ENCODE results near the gene TIGD7.

The TIGD7 gene

DNA sequence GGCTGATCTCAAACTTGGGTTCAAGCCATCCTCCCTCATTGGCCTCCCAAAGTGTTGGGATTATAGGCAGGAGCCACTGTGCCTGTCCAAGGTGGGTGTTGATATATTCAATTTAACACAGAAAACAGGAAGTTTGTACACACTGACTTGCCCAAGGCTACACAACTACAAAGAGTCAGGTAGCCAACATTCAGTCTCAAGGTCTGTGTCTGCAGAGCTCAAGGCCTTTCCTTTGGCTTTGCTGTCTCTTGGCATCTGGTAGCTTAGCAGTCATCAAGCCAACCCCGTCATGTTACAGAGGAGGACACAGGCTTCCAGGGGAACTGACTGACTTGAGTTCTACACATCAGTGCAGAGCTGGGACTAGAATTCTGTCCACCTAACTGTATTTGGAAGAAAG lies 36.9 kb downstream of the TIGD7 start:
- DNase-seq (ENCODE audit: insufficient read length, low spot score), result no peak
- no peak for TF ChIP-seq POLR2A (IDR thresholded peaks at IDR 0.05; ENCODE audit: low read depth, low read length)
- no peak for FAIRE-seq

DNA sequence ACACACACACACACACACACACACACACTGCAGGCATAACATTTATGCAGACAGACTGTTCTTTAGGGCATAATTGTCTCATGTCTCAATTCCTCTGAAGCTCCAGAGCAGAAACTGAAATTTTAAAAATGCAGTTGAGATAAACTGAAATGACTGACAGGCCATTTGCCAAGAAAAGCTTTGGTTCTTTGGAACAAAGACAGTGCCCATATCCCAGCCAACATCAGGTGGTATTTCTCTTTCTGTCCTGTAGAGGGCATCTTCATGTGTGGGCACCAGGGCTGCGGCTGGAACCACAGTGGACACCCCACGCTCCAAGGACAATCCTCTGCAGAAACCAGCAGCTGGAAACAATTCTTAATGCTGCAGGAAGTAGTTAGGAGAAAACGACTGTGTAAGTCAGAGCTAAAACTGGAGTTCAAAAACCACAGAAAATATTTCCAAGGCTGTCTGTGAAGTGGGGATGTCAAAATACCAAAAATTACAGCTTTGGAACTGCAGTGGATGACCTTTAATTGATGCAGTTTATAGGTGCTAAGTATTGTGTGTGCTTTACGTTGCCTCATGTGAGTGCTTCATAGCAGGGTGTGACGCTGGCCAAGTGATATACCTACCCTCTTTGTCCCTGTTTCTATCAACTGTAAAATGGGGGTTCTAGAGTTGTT lies 38.2 kb downstream of the TIGD7 start:
- no peak for TF ChIP-seq POLR2A (IDR thresholded peaks at IDR 0.05; ENCODE audit: low read depth, low read length)
- FAIRE-seq (peak; percentile 60), DNase-seq (ENCODE audit: insufficient read length, low spot score) (peak; percentile 49)

DNA sequence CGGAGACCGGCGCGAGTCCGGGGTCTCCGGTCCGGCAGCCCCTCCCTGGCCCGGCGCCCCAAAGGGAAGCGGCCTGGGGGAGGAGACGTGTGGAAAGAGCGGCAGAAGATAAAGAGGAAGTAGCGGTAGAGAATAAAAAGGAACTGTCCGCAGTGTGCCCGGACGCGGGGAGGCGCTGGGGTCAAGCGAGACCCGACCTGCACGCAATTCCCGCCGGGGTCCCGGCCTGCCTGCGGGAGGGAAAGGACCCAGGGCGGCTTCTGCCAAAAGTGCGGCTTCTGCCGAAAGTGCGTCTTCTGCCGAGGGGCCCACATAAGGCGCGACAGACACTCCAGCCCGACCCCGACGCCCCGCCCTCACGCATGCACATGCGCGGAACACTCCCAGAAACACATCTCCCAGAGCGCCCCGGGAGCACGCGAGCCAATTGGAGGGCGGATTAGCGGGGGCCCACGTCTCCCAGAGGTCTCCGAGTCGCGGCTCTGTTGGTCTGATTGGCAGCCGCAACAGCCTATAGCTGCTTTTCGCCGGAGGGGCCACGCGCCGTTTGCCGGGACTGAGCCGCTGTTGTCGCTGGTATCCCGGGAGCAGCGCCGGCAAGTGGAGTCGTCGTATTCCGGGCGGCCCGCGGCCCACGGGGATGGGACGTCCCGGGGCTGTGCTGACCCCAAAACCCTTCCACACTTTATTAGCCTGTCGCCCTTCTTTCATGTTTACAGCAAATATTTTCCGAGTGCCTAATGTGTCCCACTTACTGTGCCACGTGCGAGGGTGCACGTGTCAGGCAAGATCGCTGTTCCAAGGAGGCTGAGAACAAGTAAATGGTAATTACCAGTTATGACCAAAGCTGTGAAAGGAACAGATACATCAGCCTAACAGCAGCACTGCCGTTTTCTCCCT lies 40.8 kb downstream of the TIGD7 start:
- peak; percentile 50 for FAIRE-seq
- DNase-seq (ENCODE audit: insufficient read length, low spot score), result peak; percentile 98

DNA sequence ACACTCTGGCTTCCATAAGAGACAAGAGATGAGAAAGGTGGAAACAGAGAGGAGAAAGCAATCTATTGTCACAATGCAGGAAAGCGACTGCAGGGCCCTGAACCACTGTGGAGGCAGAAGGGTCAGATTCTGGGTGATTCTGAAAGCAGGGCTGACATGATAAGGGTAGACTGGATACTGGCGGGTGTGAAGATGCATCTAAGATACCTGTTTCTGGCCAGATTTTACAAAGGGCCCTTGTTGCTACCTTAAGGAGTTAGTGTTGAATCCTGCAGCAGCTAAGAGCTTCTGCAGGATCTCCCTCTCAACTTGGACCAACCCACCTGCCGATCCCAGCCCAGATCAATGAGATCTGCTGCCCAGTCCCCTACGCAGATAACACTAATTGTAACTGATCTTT lies 42.7 kb downstream of the TIGD7 start:
- FAIRE-seq (no peak), DNase-seq (ENCODE audit: insufficient read length, low spot score) (no peak)
- no peak for TF ChIP-seq POLR2A (IDR thresholded peaks at IDR 0.05; ENCODE audit: low read depth, low read length)

More for the DNA sequence above, 40.8 kb downstream of the TIGD7 start:
- TF ChIP-seq POLR2A (IDR thresholded peaks at IDR 0.05; ENCODE audit: low read depth, low read length), result peak; percentile 52

DNA sequence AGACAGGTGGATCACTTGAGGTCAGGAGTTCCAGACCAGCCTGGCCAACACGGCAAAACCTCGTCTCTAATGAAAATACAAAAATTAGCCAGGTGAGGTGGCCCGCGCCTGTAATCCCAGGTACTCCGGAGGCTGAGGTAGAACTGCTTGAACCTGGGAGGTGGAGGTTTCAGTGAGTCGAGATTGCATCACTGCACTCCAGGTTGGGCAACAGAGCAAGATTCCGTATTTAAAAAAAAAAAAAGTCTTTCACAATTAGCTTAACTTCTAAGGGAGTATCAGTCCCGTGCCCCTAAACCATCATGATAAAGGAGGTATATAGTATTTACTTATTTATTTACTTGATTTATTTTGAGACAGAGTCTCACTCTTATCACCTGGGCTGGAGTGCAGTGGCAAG lies 45.4 kb downstream of the TIGD7 start:
- FAIRE-seq, result no peak
- no peak for TF ChIP-seq POLR2A (IDR thresholded peaks at IDR 0.05; ENCODE audit: low read depth, low read length)
- no peak for DNase-seq (ENCODE audit: insufficient read length, low spot score)

DNA sequence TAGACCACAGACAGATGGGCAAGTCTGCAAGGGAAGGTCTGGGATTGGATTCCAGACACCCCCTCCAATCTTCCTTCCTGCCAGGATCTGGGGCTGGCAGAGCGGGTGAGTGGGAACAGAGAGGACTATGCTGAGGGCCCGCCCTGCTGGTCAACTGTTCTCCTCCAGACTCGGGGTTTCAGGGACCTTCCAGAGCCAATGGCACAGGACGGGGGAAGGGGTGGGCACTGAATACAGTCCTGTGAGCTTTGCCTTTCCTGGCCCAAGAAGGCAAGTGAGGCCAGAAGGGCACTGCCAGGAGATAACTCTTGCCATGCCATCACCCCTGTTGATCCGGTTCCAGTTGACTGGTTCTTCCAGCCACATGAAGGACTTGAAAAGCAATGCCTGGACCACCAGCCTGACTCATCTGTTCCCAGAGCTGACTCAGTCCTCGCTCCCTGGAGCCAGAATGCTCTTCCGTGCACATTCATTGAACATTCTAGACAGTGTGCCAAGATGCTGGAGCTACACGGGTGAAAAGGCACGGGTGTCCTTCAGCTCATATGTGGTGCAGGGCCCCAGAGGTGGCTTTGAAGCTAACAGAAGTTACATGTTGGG lies 48.3 kb downstream of the TIGD7 start:
- FAIRE-seq (no peak), DNase-seq (ENCODE audit: insufficient read length, low spot score) (no peak)
- TF ChIP-seq POLR2A (IDR thresholded peaks at IDR 0.05; ENCODE audit: low read depth, low read length), result no peak

DNA sequence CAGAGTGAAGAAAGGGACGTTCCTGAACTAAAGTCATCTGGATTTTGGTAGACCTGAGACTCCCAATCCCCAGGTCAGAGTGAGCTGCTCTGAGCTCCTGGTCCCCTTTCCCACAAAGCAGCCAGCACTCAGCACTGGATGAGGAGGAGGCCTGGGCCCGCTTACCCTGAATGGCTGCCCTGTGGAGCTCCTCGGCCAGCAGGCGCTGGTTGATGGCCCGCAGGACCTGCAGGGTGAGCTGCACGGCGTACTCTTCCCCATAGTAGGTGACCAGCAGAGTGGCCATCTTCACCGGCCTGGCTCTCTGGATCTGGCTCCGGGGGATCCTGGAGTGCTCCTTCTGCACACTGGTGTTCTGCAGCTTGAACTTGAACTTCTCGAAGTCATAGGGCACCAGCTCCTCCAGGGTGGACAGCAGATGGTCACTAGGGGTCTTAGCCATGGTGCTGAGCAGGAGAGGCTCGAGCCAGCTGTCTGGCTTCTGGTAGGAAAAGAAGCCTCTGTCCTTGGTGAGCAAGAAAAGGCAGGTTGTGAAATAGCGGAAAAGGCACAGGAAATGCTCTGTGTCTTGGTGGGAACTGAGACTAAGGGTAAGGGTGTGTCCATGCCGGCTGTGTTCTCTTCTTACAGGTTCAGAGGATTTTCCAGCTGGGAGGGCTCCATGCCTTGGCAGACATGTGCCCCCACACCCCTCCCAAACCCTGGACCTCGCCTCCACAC lies 48.9 kb downstream of the TIGD7 start, which contains the start of gene MEFV:
TSS of gene MEFV (minus strand) at position 488 of the 720 bp plus-strand sequence. CDS start at position 442, 46 bp downstream.
- FAIRE-seq (no peak), DNase-seq (ENCODE audit: insufficient read length, low spot score) (no peak)
- no peak for TF ChIP-seq POLR2A (IDR thresholded peaks at IDR 0.05; ENCODE audit: low read depth, low read length)

DNA sequence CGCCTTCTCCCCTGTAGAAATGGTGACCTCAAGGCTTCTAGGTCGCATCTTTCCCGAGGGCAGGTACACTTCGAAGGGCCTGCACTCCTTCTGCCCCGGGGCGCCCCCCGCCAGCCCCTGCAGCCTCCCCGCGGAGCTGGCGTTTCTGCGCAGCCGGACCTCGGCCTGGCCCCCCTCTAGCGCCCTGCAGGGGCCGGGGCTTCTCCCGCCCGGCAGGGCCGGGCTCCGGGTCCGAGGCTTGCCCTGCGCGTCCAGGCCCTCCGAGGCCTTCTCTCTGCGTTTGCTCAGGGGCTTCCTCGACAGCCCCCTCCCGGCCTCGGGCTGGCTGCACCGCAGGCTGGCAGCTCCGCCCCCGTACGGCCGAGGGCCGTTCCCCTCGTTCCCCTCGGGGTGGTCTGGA lies 50.9 kb downstream of the TIGD7 start:
- FAIRE-seq (no peak), DNase-seq (ENCODE audit: insufficient read length, low spot score) (no peak)
- no peak for TF ChIP-seq POLR2A (IDR thresholded peaks at IDR 0.05; ENCODE audit: low read depth, low read length)

DNA sequence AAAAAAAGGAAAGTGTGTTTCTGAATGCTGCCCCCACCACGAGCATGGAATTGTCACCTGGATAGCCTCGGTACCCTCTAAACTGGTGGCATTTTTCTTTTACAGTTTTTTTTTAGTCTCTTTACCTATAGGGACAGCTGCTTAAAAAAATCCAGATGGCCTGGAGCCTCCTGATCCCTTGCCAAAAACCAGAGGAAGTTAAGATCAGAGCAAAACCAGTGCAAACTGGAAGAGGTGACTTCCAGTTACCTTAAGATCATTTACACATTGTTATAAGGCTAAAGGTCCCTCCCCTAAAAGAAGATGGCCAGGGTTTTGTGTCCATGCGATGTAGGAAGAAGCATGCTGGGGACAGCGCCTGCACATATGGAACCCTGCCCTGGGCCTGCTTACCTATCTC lies 52.3 kb downstream of the TIGD7 start:
- FAIRE-seq (no peak), DNase-seq (ENCODE audit: insufficient read length, low spot score) (no peak)
- TF ChIP-seq POLR2A (IDR thresholded peaks at IDR 0.05; ENCODE audit: low read depth, low read length), result no peak

DNA sequence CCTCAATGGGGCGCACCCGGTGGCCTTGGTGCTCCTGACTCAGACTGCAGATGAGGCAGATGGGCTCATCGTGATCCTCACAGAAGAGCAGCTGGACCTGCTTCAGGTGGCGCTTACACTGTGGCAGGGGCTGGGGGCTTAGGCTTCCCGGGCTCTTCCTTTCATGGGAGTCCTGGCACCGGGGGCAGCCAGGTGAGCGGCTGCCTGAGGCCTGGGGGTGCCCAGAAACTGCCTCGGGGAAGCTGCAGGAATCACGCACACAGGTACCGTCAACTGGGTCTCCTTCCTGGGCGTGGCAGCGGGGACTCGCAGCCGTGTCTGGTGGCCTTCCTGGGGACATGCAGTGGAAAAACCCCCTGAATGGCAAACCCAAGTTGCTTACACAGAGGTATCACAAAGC lies 55.8 kb downstream of the TIGD7 start:
- DNase-seq (ENCODE audit: insufficient read length, low spot score) (no peak), FAIRE-seq (no peak)
- no peak for TF ChIP-seq POLR2A (IDR thresholded peaks at IDR 0.05; ENCODE audit: low read depth, low read length)

DNA sequence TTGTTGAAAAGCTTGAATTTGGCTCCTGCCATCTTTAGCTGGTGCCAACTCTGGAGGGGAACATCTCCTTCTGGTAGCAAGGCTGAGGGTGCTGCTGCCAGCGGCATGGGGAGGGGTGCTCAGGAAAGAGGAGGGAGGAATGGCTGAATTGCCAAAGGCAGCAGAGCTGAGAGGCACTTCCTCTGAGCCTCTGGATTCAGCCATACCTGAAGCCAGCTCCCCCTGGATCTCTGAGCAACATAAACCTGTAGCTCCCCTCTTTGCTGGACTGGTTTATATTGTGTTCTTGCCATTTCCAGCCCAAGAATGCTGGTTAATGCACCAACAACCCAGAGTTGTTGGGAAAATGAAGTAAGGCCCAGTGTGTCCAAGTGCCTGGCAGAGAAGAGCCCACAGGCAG lies 56.2 kb downstream of the TIGD7 start:
- no peak for FAIRE-seq
- no peak for DNase-seq (ENCODE audit: insufficient read length, low spot score)

More for the DNA sequence above, 56.2 kb downstream of the TIGD7 start:
- TF ChIP-seq POLR2A (IDR thresholded peaks at IDR 0.05; ENCODE audit: low read depth, low read length), result no peak

All from H54 (cell line).